Small intestine (tissue), 7 donors: ENCODE data around the gene SHQ1. TPM values are rescaled to one million over a fixed set of nuclear protein-coding genes. Genes with fewer than 3 reads are reported as not detected.
"Not testable (repeated sequence)": the region's sequence is repeated elsewhere in the genome, so short reads cannot be mapped to it uniquely, and the experiment has no call there.

Experiments used
- DNase-seq, 2 donors: peaks; one replicate each; pipeline versions ENCODE4 v3.0.0 to v3.0.0-alpha.2; 2013
- FAIRE-seq: peaks from 2 replicates; lab custom pipeline; 2012; peaks lifted over from hg19 to GRCh38; lab: Jason Lieb, UNC
- H3K27ac ChIP-seq, 3 donors: one replicate each; pipeline ENCODE4 v1.5.1; 2013; ENCODE audit warnings: low read length in 2 of 3, mild to moderate bottlenecking in 2 of 3, control low read depth in 1 of 3, inconsistent platforms in 1 of 3, low read depth in 1 of 3, moderate library complexity in 1 of 3
- H3K27me3 ChIP-seq, 3 donors: one replicate each; pipeline ENCODE4 v1.6.1; 2013; ENCODE audit warnings: low read length in 3 of 3, inconsistent platforms in 1 of 3; ENCODE audit not compliant: control insufficient read depth in 3 of 3, insufficient read depth in 3 of 3
- H3K36me3 ChIP-seq, 3 donors: one replicate each; pipeline ENCODE4 v1.6.1; 2013; ENCODE audit warnings: low read length in 3 of 3, inconsistent platforms in 1 of 3, low read depth in 1 of 3, mild to moderate bottlenecking in 1 of 3, moderate library complexity in 1 of 3; ENCODE audit not compliant: control insufficient read depth in 3 of 3, insufficient read depth in 2 of 3
- H3K4me1 ChIP-seq, 3 donors: one replicate each; pipeline ENCODE4 v1.6.1; 2013; ENCODE audit warnings: low read length in 2 of 3, inconsistent platforms in 1 of 3, low read depth in 1 of 3, mild to moderate bottlenecking in 1 of 3, moderate library complexity in 1 of 3; ENCODE audit not compliant: control insufficient read depth in 3 of 3, insufficient read depth in 2 of 3
- H3K4me3 ChIP-seq, 3 donors: one replicate each; pipeline ENCODE4 v1.5.1; 2013; ENCODE audit warnings: low read length in 3 of 3, control low read depth in 1 of 3, inconsistent platforms in 1 of 3, low read depth in 1 of 3, mild to moderate bottlenecking in 1 of 3, moderate library complexity in 1 of 3
- H3K9me3 ChIP-seq, 2 donors: one replicate each; pipeline ENCODE4 v1.6.1; 2013; ENCODE audit warnings: low read depth in 1 of 2, low read length in 1 of 2; ENCODE audit not compliant: control insufficient read depth in 2 of 2, insufficient read depth in 1 of 2
- WGBS, 3 donors: extraction: QIAGEN DNeasy Blood & Tissue Kit; methylation state at CpG; one replicate each; pipeline ENCODE4 v1.1.7; 2013; 5-methylcytosine and 5-hydroxymethylcytosine counted together
- polyA plus RNA-seq, 4 donors: library from polyadenylated mRNA; stranded (reverse) in 3 of 4; unstranded in 1 of 4; fragments of 200-250 nt in 3 of 4; fragments of 120-200 nt in 1 of 4; gene quantifications; one replicate each; pipeline versions ENCODE4 v1.2.1 to v1.2.3, GENCODE V29; 2013
- donor health status: healthy with polysubstance abuse.
- donor health status: control.
- donor health status: control.
- donor health status: Bipolar disorder and iron deficiency.
- donor health status: healthy.

SHQ1 gene
- polyA plus RNA-seq, 4 donors, result 8.3 to 16.9 (median 9.3) TPM

DNA sequence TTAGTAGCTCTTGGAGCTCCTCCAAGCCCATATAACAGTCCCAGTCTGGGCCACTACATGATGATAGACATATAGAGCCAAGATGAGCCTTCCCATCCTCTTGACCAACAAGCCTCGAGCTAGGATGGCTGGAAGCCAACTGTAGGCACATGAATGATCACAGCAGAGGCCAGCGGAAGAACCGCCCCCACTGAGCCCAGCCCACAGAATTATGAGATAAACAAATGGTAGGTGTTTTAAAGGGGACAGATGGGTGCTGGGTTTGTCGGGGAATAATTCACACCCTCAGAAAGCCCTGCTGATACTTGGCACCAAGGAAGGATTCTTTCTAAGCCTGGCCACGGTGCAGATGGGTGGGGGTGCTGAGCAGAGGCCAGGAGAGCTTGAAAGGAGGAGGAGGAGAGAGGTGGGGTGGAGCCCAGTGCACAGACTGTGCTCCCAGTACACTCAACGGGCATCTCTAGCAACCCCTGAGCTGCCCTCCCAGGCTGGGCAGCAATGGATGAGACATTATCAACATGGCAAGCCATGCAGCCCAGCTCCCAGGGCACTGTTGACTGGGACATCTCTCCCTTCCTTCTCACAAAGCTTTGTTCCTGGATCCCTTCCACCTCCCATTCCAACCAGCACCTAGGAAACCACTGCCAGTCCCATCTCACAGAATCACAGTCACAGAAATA, 115.4 kb downstream of the SHQ1 start:
- H3K27me3 ChIP-seq, DNase-seq, H3K27ac ChIP-seq, FAIRE-seq, H3K4me3 ChIP-seq, H3K4me1 ChIP-seq, H3K36me3 ChIP-seq: not testable (repeated sequence)
- peaks cover 1 to 21% of the 10 kb centered on the region in 2 donors for H3K9me3 ChIP-seq
- 80 to 91% (median 90%) methylated on average over 5 of the region's 6 CpGs for WGBS, 3 donors

DNA sequence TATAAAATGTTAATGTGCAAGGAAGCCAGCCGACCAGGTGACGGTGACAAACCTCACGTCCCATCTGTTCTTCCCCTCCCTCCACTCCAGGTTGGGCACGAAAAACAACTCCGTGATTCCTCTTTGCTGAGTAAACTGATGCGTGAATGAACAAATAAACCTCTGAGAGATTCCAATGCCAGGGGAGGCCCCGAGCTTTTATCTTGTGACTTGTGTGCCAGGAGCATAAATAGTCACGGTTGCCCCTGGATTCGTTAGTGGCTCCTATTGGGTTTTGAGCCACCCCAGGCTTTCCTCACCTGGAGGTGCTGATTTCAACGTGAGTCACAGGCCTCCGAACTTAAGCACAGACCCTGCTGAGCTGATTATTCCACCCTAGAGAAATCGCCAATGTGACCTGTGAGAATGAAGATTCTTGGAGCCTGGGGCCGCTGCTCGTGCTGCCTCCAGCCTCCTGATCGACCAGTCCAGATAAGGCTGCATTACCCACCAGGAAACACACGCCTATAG, 119.2 kb downstream of the SHQ1 start:
- Histone ChIP-seq H3K36me3 (peaks cover 0 to 3% (median 0%) of the 10 kb centered on the region in 3 donors), H3K4me3 (no peak overlapping the region), H3K27me3 (no peaks in the 10 kb centered on the region), H3K4me1 (no peaks in the 10 kb centered on the region), H3K9me3 (peaks cover 1 to 14% of the 10 kb centered on the region in 2 donors), H3K27ac (no peak overlapping the region)
- DNase-seq, result peak in 1 of 2 donors; percentile 25
- WGBS, 3 donors, result 38 to 67% (median 58%) methylated on average over 16 of the region's 16 CpGs
- FAIRE-seq, result no peak

DNA sequence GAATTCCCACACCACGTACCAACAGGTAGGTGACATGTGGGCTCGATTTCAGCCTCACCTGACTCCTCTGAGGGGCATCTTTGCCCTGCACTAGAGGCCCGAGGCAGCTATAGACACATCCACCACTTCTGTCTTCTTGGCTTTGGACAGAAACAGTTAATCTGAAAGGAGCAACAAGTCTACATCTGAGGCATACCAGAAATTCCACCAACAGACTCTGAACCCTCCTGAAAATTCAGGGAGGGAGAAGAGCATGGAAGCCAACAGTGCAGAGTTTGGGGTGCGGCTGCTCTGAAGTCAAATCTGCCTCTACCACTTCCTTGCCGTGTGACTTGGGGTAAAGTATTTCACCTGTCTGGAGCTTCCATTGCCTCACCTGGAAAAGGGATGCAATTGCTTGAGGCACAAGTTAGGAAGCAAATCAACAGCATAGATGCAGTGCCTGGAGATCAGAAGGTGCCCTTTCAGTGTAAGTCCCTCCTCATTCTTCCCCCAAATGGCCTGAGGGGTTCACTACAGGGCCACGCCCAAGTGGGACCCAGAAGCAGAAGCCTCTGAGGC, 119.8 kb downstream of the SHQ1 start:
- H3K27me3 ChIP-seq, result no peaks in the 10 kb centered on the region
- no peaks in the 10 kb centered on the region for H3K4me1 ChIP-seq
- no peak overlapping the region for H3K4me3 ChIP-seq
- H3K36me3 ChIP-seq, result peaks cover 0 to 3% (median 0%) of the 10 kb centered on the region in 3 donors
- peaks cover 1 to 8% of the 10 kb centered on the region in 2 donors for H3K9me3 ChIP-seq
- no peak overlapping the region for H3K27ac ChIP-seq
- DNase-seq (no peak), FAIRE-seq (no peak)
- 77 to 87% (median 78%) methylated on average over 6 of the region's 6 CpGs for WGBS, 3 donors

DNA sequence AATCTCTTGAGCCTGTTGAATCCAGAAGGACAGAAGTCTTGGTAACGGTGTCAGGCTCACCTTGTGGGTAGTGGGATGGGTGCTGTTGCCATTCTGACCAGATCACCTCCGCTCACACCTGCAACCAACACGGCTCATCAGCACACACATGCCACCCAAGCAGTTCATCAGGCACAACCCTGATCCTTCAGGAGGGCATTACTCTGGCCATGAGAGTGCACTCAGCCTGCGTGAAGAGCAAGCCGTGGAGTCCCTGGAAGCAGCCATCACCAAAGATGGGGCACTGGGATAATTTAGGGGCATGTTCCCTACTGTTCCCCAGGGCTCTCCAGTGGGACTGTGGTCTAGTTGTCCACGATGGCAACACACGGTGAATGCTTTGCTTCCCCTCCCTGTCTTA, 120.5 kb downstream of the SHQ1 start:
- Histone ChIP-seq H3K9me3 (peaks cover 0 to 2% of the 10 kb centered on the region in 2 donors), H3K4me1 (no peaks in the 10 kb centered on the region), H3K4me3 (no peak overlapping the region), H3K36me3 (peaks cover 0 to 3% (median 0%) of the 10 kb centered on the region in 3 donors), H3K27me3 (no peaks in the 10 kb centered on the region), H3K27ac (no peak overlapping the region)
- WGBS, 3 donors, result 80 to 90% (median 87%) methylated on average over 7 of the region's 7 CpGs
- DNase-seq (no peak), FAIRE-seq (no peak)

DNA sequence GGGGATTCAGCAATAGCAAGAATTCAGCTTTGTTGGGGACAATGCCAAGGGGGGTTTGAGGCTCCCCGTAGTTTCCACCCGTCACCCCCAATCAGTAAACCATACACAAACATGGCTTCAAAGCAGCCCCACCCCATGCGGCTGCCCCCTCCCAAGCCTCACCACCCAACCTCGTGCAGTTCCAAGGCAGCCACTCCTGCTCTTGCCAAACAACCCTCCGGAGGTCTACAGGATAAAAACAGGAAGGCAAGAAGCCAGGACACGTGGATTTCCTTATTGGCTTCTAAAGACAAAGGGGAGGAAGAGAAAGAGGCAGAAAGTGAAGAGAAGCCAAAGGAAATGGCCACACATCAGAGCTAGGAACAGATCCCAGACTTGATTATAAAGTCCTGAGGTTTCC, 121.1 kb downstream of the SHQ1 start:
- H3K27me3 ChIP-seq, result no peaks in the 10 kb centered on the region

DNA sequence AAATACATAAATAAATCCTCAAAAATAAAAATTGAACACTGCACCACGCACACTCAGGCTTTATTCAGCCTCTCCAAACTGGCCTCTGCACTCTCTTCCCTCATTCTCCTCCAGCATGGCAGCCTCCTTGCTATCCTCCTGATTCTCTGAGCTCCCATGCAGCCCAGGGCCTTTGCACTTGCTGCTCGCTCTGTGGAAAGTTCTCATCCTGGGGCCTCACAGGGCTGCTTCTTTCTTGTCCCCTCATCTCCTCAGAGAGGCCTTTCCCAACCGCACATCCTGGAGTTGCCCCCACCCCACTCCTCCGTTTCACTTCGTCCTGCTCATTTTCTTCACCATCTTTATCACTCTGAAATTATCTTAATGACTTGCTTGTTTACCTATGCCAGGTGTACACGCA, 123.0 kb downstream of the SHQ1 start:
- no peaks in the 10 kb centered on the region for H3K9me3 ChIP-seq
- no peaks in the 10 kb centered on the region for H3K4me1 ChIP-seq
- H3K36me3 ChIP-seq, result peaks cover 0 to 3% (median 0%) of the 10 kb centered on the region in 3 donors
- no peaks in the 10 kb centered on the region for H3K27me3 ChIP-seq
- 61 to 81% (median 66%) methylated on average over 6 of the region's 6 CpGs for WGBS, 3 donors
- no peak overlapping the region for H3K4me3 ChIP-seq
- no peak overlapping the region for H3K27ac ChIP-seq
- no peak for DNase-seq
- no peak for FAIRE-seq

More for the DNA sequence above, 121.1 kb downstream of the SHQ1 start:
- peaks cover 0 to 3% (median 0%) of the 10 kb centered on the region in 3 donors for H3K36me3 ChIP-seq
- no peak for DNase-seq
- H3K4me3 ChIP-seq, result no peak overlapping the region
- WGBS, 3 donors, result 52 to 62% (median 61%) methylated on average over 6 of the region's 6 CpGs
- FAIRE-seq, result no peak
- H3K4me1 ChIP-seq, result no peaks in the 10 kb centered on the region
- H3K27ac ChIP-seq, result no peak overlapping the region
- no peaks in the 10 kb centered on the region for H3K9me3 ChIP-seq

DNA sequence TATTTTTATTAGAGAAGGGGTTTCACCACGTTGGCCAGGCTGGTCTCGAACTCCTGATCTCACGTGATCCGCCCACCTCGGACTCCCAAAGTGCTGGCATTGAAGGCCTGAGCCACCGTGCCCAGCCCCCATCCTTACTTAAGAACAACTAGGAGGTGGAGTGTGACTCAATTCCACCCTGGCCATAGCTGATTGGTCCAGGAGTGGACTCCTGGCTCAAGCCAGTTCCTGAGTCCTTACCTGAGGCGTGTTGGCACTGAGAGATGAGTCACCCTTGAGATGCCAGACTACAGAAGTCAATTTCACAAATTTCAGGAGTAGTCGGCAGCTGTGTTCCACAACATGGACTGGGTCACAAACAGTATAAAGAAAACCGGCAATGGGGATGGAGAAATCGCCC, 124.2 kb downstream of the SHQ1 start:
- no peak for FAIRE-seq
- no peaks in the 10 kb centered on the region for H3K9me3 ChIP-seq
- 86 to 90% (median 89%) methylated on average over 10 of the region's 10 CpGs for WGBS, 3 donors

DNA sequence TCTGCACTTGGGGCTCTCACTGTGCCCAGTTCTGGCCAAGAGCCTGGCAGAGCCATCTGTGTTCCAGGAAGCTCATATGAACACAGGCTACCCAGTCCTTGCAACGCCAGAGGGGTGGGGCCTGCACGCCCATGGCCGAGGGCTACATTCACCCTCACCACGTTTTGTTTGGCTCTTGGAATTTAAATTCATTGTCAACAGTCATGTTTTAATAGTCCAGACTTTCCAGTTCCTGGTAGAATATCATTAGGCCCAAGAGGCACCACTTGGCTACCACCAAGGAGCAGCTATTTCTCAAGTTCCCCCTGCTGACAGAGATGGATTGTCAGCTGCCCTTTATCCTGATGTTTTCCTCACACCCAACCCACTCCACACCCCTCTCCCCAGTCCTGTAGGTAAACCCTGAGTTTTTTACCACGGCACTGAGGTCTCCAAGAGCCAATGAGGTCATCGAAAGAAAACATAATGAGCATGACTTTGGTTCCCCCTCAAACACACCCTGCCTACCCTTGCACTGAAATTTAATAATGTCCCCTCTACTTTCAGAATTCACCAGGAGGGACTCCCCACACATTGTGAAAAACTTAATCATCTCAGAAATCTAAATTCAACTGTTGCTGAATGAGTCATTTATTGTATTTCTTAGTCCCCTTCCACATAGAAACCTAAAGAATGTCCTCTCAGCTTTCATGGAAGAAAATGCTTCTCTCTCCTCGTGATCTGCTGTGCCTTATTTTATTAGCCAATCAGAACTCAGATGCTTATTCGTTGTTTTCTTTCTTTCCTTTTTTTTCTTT, 125.1 kb downstream of the SHQ1 start:
- H3K9me3 ChIP-seq, result no peaks in the 10 kb centered on the region
- no peaks in the 10 kb centered on the region for H3K27me3 ChIP-seq
- H3K27ac ChIP-seq, result no peak overlapping the region
- H3K36me3 ChIP-seq, result peaks cover 0 to 3% (median 0%) of the 10 kb centered on the region in 3 donors
- DNase-seq (no peak), FAIRE-seq (no peak)
- H3K4me3 ChIP-seq, result no peak overlapping the region
- no peaks in the 10 kb centered on the region for H3K4me1 ChIP-seq
- WGBS, 3 donors, result 45 to 56% (median 46%) methylated on average over 8 of the region's 8 CpGs

More for the DNA sequence above, 124.2 kb downstream of the SHQ1 start:
- H3K4me1 ChIP-seq, result no peaks in the 10 kb centered on the region
- no peak overlapping the region for H3K27ac ChIP-seq
- peak in 1 of 2 donors; percentile 22 for DNase-seq
- H3K4me3 ChIP-seq, result no peak overlapping the region
- H3K27me3 ChIP-seq, result no peaks in the 10 kb centered on the region
- H3K36me3 ChIP-seq, result peaks cover 0 to 3% (median 0%) of the 10 kb centered on the region in 3 donors
